GM13977 (cell line): Measurements from ENCODE around the gene KCTD13.

Experiments
- DNase-seq: peaks from one replicate; pipeline ENCODE4 v3.0.0; 2012; ENCODE audit warnings: low spot score
- CTCF ChIP-seq: IDR thresholded peaks from 2 replicates; pipeline ENCODE4 v1.5.1; 2012; ENCODE audit warnings: mild to moderate bottlenecking, control low read depth; ENCODE audit not compliant: insufficient read depth; ENCODE audit errors: extremely low read depth, missing control alignments
- in situ Hi-C: fragments of 300-500 bp; cut with MboI; formaldehyde crosslinking; loops from one replicate; pipeline ENCODE4 v1.12.0; 2022; ENCODE audit warnings: low sequenced_read_pairs, low pct_unique_long_range_greater_than_20kb, mixed read lengths, inconsistent platforms; ENCODE audit not compliant: unreplicated experiment

KCTD13 gene

GRCh38 chr16:29883987-29884386, 42.0 kb downstream of the KCTD13 start:
- TF ChIP-seq CTCF, result no peak
- in situ Hi-C loops, result loop anchor here (10.0 kb wide), 1 partner anchor 61 kb away; no protein-coding TSS in a partner anchor
- DNase-seq, result no peak

GRCh38 chr16:29881050-29881449, 45.0 kb downstream of the KCTD13 start:
- in situ Hi-C loops, result loop anchor here (10.0 kb wide), 1 partner anchor 64 kb away; no protein-coding TSS in a partner anchor
- TF ChIP-seq CTCF, result no peak
- DNase-seq, result no peak

DNA sequence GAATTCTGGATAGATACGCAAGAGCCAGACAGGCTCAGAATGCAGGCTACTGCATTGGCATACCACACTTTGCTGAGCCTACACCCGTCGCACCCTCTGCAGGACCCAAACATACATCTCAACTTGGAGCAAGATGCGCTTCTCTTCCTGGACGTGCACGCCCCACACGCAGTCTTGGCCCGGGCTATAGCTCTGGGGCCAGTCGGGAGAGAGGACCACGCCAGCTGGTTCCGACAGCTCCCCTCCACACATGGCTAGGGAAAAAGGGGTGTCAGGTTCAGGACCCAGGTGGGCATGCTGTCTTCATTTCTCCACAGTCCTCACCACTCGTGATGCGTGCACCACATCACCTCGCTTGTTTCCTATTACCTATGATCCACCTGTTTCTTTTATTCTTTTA, 47.9 kb downstream of the KCTD13 start:
- DNase-seq, result no peak
- in situ Hi-C loops, result no loop called here
- TF ChIP-seq CTCF, result no peak

DNA sequence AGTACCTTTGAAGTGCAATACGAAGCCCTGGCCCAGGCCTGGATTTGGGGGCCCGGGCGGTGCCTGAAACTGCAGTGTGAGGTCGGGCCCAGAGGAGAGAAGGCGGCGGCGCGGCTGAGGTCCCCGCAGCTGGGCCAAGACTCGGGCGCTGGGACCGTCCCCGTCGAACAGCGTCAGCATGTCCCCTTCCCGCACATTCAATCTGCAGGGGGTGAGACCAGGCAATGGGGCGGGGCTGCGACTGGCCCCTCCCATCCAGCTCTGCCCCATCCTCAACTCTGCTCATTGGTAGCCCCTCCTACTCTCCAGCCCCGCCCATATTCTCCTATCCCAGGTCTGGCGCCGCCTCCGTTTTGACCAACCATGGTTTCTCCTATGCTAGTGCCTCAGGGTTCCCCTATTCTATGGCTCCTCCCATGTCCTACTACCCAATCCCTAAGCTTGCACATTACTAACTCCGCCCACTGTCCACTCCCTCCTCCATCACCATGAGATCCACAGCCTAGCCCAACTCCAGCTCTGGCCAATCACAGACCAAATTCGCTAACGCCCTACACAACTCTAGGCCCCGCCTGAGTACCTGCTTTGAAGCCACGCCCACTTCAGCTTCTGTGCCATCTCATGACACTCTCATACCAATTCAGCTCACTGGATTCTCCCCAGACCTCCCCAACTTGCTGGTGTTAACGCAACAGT, 48.6 kb downstream of the KCTD13 start:
- in situ Hi-C loops, result no loop called here
- peak; percentile 72 for DNase-seq

DNA sequence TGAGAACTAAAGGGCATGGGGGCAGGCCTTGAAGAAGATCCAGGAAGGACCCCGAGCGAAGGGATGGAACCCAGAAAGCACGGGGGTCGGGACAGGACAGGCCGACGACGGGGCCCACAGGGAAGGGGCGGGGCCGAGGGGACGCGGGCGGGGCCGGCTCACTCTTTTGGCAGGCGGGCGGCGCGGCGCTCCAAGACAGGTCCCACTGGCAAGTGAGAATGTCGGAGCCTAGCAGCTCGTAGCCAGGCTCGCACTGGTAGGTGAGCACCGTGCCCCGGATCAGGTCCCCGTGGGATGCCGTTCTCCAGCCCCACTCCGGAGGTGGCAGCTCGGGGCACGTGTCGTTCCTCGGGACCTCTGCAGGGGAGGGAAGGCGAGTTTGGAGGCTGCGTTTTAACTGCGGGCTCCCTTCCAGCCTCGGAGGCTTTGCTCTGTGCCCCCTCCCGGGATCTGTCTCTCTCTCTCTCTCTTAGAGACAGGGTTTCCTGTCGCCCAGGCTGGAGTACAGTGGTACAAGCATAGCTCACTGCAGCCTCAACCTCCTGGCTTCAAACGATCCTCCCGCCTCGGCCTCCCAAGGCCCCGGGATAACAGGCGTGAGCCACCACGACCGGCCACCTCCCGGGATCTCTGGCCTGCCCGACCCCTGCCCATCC, 49.3 kb downstream of the KCTD13 start:
- TF ChIP-seq CTCF, result no peak
- in situ Hi-C loops, result no loop called here
- no peak for DNase-seq

More for the DNA sequence above, 48.6 kb downstream of the KCTD13 start:
- no peak for TF ChIP-seq CTCF

DNA sequence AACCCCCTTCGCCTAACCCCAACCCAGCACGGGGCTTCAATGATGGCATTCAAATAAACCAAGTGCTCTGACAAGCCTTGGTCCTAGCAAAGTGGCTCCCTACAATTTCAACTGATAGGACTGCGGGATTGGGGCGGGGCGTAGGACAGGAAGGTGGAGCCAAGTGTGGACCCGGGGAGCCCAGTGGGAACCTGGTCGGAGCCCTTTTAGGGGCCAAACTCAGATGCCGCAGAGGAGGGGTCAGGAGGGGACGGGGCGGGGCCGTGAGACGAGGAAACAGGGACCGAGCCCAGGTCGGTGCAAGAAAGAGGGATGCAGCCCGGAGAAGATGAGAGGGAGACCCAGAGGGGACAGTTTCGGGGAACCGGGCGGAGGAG, 49.8 kb downstream of the KCTD13 start:
- no peak for TF ChIP-seq CTCF
- in situ Hi-C loops, result no loop called here
- no peak for DNase-seq
